ENCODE measurements around the gene MAGIX. TPM values are rescaled to one million over a fixed set of nuclear protein-coding genes. Genes with fewer than 3 reads are reported as not detected.

The MAGIX gene
- total and polyA plus RNA-seq, 2 donors = 1.3 to 3.0 TPM

DNA sequence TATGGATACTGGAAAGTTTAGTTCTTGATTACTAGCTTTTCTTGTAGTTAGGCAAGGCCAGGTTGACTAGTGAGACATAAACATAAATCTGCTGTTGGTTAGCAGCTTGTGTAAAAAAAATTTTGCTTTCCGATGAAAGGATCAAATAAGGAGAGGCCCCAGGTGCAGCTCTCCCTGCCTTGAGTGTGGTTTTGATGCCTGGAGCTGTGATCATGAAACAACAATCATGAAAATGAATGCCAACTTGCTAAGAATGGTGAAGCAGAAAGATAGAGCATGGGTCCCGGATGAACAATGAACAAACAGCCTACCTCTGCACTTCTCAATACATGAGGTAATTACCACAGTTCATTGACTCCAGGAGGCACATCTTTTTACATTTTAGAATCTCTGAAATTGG, 51.9 kb downstream of the MAGIX start:
- H3K4me3 ChIP-seq (ENCODE audit: low read length in 2 of 2) = no peak overlapping the region
- H3K4me1 ChIP-seq (ENCODE audit: control insufficient read depth in 2 of 2, insufficient read depth in 2 of 2, low read length in 2 of 2) = peaks cover 17 to 60% of the 10 kb centered on the region in 2 donors
- 24% methylated on average over 2 of the region's 2 CpGs for WGBS
- DNase-seq (ENCODE audit: low read depth in 6 of 9, low spot score in 9 of 9) = peak in 2 of 9 donors; percentile 47 to 79
- H3K9me3 ChIP-seq (ENCODE audit: control insufficient read depth in 2 of 2, insufficient read depth in 1 of 2, low read length in 1 of 2) = no peaks in the 10 kb centered on the region
- H3K36me3 ChIP-seq (ENCODE audit: control insufficient read depth in 2 of 2, insufficient read depth in 2 of 2, low read length in 1 of 2) = no peaks in the 10 kb centered on the region
- H3K27me3 ChIP-seq (ENCODE audit: control insufficient read depth in 2 of 2, insufficient read depth in 1 of 2, low read length in 1 of 2) = no peaks in the 10 kb centered on the region
- peak overlapping the region; percentile 74 to 93 for H3K27ac ChIP-seq (ENCODE audit: low read depth in 1 of 2, low read length in 1 of 2)

- 91% methylated on average over 14 of the region's 14 CpGs for WGBS
- Histone ChIP-seq H3K4me3 (ENCODE audit: low read length in 2 of 2) (no peak overlapping the region), H3K36me3 (ENCODE audit: control insufficient read depth in 2 of 2, insufficient read depth in 2 of 2, low read length in 1 of 2) (no peaks in the 10 kb centered on the region), H3K27me3 (ENCODE audit: control insufficient read depth in 2 of 2, insufficient read depth in 1 of 2, low read length in 1 of 2) (no peaks in the 10 kb centered on the region), H3K27ac (ENCODE audit: low read depth in 1 of 2, low read length in 1 of 2) (peak overlapping the region; percentile 46 to 93), H3K9me3 (ENCODE audit: control insufficient read depth in 2 of 2, insufficient read depth in 1 of 2, low read length in 1 of 2) (no peaks in the 10 kb centered on the region), H3K4me1 (ENCODE audit: control insufficient read depth in 2 of 2, insufficient read depth in 2 of 2, low read length in 2 of 2) (peaks cover 17 to 54% of the 10 kb centered on the region in 2 donors)
- no peak for DNase-seq (ENCODE audit: low read depth in 6 of 9, low spot score in 9 of 9)
These were observed 52.5 kb downstream of the MAGIX start for GRCh38 chrX:49214996-49215526.

Other genes starting within 250 kb of the MAGIX start
- gene PIM2, start 243.7 kb upstream of the MAGIX start, total RNA-seq = 54.2 TPM
- gene PIM2, start 243.7 kb upstream of the MAGIX start, polyA plus RNA-seq = 75.4 TPM
- gene OTUD5, start 205.2 kb upstream of the MAGIX start, total RNA-seq = 28.8 TPM
- 62.4 TPM for gene OTUD5, start 205.2 kb upstream of the MAGIX start, polyA plus RNA-seq
- gene KCND1, start 190.9 kb upstream of the MAGIX start, total RNA-seq = 0.19 TPM
- 3.1 TPM for gene KCND1, start 190.9 kb upstream of the MAGIX start, polyA plus RNA-seq
- gene GRIPAP1, start 160.5 kb upstream of the MAGIX start, total RNA-seq = 19.5 TPM
- 37.0 TPM for gene GRIPAP1, start 160.5 kb upstream of the MAGIX start, polyA plus RNA-seq
- gene TFE3, start 119.4 kb upstream of the MAGIX start, total RNA-seq = 9.1 TPM
- gene TFE3, start 119.4 kb upstream of the MAGIX start, polyA plus RNA-seq = 27.1 TPM
- 0.71 TPM for gene CCDC120, start 103.8 kb upstream of the MAGIX start, total RNA-seq
- gene CCDC120, start 103.8 kb upstream of the MAGIX start, polyA plus RNA-seq = 4.4 TPM
- gene PRAF2, start 88.8 kb upstream of the MAGIX start, total RNA-seq = 4.1 TPM
- 24.6 TPM for gene PRAF2, start 88.8 kb upstream of the MAGIX start, polyA plus RNA-seq
- 27.3 TPM for gene WDR45, start 82.9 kb upstream of the MAGIX start, total RNA-seq
- 103 TPM for gene WDR45, start 82.9 kb upstream of the MAGIX start, polyA plus RNA-seq
- gene GPKOW, start 39.0 kb upstream of the MAGIX start, total RNA-seq = 24.7 TPM
- 15.1 TPM for gene GPKOW, start 39.0 kb upstream of the MAGIX start, polyA plus RNA-seq
- gene PLP2, start 9.1 kb downstream of the MAGIX start, total RNA-seq = 36.6 TPM
- 130 TPM for gene PLP2, start 9.1 kb downstream of the MAGIX start, polyA plus RNA-seq
- 2.2 TPM for gene PRICKLE3, start 23.6 kb downstream of the MAGIX start, total RNA-seq
- 5.4 TPM for gene PRICKLE3, start 23.6 kb downstream of the MAGIX start, polyA plus RNA-seq
- gene SYP, start 37.4 kb downstream of the MAGIX start, total RNA-seq = 14.4 TPM
- 3.6 TPM for gene SYP, start 37.4 kb downstream of the MAGIX start, polyA plus RNA-seq
- 0.61 TPM for gene CACNA1F, start 70.6 kb downstream of the MAGIX start, total RNA-seq
- gene CACNA1F, start 70.6 kb downstream of the MAGIX start, polyA plus RNA-seq = 1.8 TPM
- 15.2 TPM for gene CCDC22, start 72.7 kb downstream of the MAGIX start, total RNA-seq
- 20.9 TPM for gene CCDC22, start 72.7 kb downstream of the MAGIX start, polyA plus RNA-seq
- gene FOXP3, start 102.0 kb downstream of the MAGIX start, total RNA-seq = 1.9 TPM
- 5.5 TPM for gene FOXP3, start 102.0 kb downstream of the MAGIX start, polyA plus RNA-seq
- gene PPP1R3F, start 107.0 kb downstream of the MAGIX start, total RNA-seq = 3.2 TPM
- gene PPP1R3F, start 107.0 kb downstream of the MAGIX start, polyA plus RNA-seq = 4.6 TPM
- not detected for gene GAGE10, start 140.9 kb downstream of the MAGIX start, total RNA-seq
- not detected for gene GAGE10, start 140.9 kb downstream of the MAGIX start, polyA plus RNA-seq
- gene GAGE12J, start 159.3 kb downstream of the MAGIX start, total RNA-seq = not detected
- gene GAGE12J, start 159.3 kb downstream of the MAGIX start, polyA plus RNA-seq = not detected
- not detected for gene GAGE13, start 168.8 kb downstream of the MAGIX start, total RNA-seq
- gene GAGE13, start 168.8 kb downstream of the MAGIX start, polyA plus RNA-seq = not detected

All from thymus (tissue), 11 donors.